K562 (cell line): Measurements from ENCODE around the gene UBE2L6. TPM values are rescaled to one million over a fixed set of nuclear protein-coding genes. Genes with fewer than 3 reads are reported as not detected.

Experiments used
- ARHGAP35 ChIP-seq: fragments of 450-650 bp; IDR thresholded peaks from 2 replicates; pipeline ENCODE4 v1.6.1; 2018; ENCODE audit not compliant: partially characterized antibody
- CEBPZ ChIP-seq: fragments of 150-350 bp; IDR thresholded peaks from 2 replicates; pipeline ENCODE4 v1.6.1; 2014; ENCODE audit warnings: low read depth, mild to moderate bottlenecking, low read length, borderline replicate concordance
- CUX1 ChIP-seq: fragments of 200-800 bp; sonication (Bioruptor generic); IDR thresholded peaks from 2 replicates; pipeline ENCODE4 v1.6.1; 2016; ENCODE audit warnings: missing genetic modification characterization, missing compliant biosample characterization
- CXXC5 ChIP-seq: fragments of 250-450 bp; sonication (Bioruptor Pico); IDR thresholded peaks from 2 replicates; pipeline ENCODE4 v1.8.0; 2022; ENCODE audit warnings: inconsistent platforms, mild to moderate bottlenecking, moderate library complexity
- DLX4 ChIP-seq: fragments of 250-450 bp; sonication (Bioruptor Pico); IDR thresholded peaks from 2 replicates; pipeline ENCODE4 v1.6.1; 2021; ENCODE audit warnings: mild to moderate bottlenecking
- ETV1 ChIP-seq: fragments of 450-650 bp; conservative IDR thresholded peaks from 2 replicates; pipeline ENCODE4 v1.6.1; 2016; ENCODE audit warnings: missing genetic modification characterization, control low read depth, low read depth, missing compliant biosample characterization
- KDM1A ChIP-seq, 2 experiments: fragments of 450-650 bp; IDR thresholded peaks; 2 replicates each; pipeline ENCODE4 v1.6.1; 2016; ENCODE audit warnings: mild to moderate bottlenecking in 2 of 2
- MAZ ChIP-seq, 2 experiments: fragments of 450-650 bp in 1 of 2; sonication (generic) in 1 of 2; formaldehyde crosslinking; IDR thresholded peaks in 1 of 2; conservative IDR thresholded peaks in 1 of 2; 2 replicates each; pipeline versions ENCODE4 v1.4.0 to v1.5.0; 2020; ENCODE audit warnings: mild to moderate bottlenecking in 1 of 2, missing genetic modification reagents in 1 of 2
- MCM7 ChIP-seq, 2 experiments: fragments of 450-650 bp; IDR thresholded peaks; 2 replicates each; pipeline ENCODE4 v1.6.1; 2016 to 2018
- POLR2G ChIP-seq: fragments of 200-400 bp; formaldehyde crosslinking; IDR thresholded peaks from 2 replicates; pipeline ENCODE4 v1.6.1; 2017; ENCODE audit warnings: low read depth, mild to moderate bottlenecking, antibody characterized with exemption, low read length, moderate library complexity
- RBM39 ChIP-seq: fragments of 200-400 bp; formaldehyde crosslinking; optimal IDR thresholded peaks from 2 replicates; pipeline ENCODE3; 2018; ENCODE audit warnings: low read depth, low read length
- RFX1 ChIP-seq: fragments of 450-650 bp; IDR thresholded peaks from 2 replicates; pipeline ENCODE4 v1.6.1; 2016; ENCODE audit warnings: mild to moderate bottlenecking, moderate library complexity
- SP2 ChIP-seq: IDR thresholded peaks from 2 replicates; pipeline ENCODE4 v1.6.1; 2011; ENCODE audit warnings: mild to moderate bottlenecking, low read depth, low read length, moderate library complexity; ENCODE audit not compliant: poor library complexity, severe bottlenecking; ENCODE audit errors: extremely low read depth
- XRCC4 ChIP-seq: IDR thresholded peaks from one replicate; pipeline ENCODE4 v1.6.1; 2011; ENCODE audit not compliant: insufficient read depth, insufficient read length; ENCODE audit errors: extremely low read depth
- XRCC5 ChIP-seq: fragments of 200-400 bp; formaldehyde crosslinking; IDR thresholded peaks from 2 replicates; pipeline ENCODE4 v1.6.1; 2017; ENCODE audit warnings: low read depth, mild to moderate bottlenecking, low read length
- ZBTB7A ChIP-seq: IDR thresholded peaks from 2 replicates; pipeline ENCODE4 v1.6.1; 2011; ENCODE audit warnings: low read depth, mild to moderate bottlenecking, low read length, moderate library complexity, borderline replicate concordance; ENCODE audit not compliant: control insufficient read depth
- ZFP36 ChIP-seq: fragments of 150-350 bp; IDR thresholded peaks from 2 replicates; pipeline ENCODE4 v1.6.1; 2018; ENCODE audit warnings: low read length, low read depth; ENCODE audit not compliant: partially characterized antibody
- ZNF124 ChIP-seq: sonication (generic); formaldehyde crosslinking; IDR thresholded peaks from 2 replicates; pipeline ENCODE4 v1.8.1; 2022; ENCODE audit warnings: missing genetic modification reagents
- polyA plus RNA-seq, 8 experiments: library from polyadenylated mRNA; depleted of rRNA in 4 of 8; stranded (reverse) in 5 of 8; unstranded in 3 of 8; fragments of >200 nt; fragmentation: Nextera tagmentation in 2 of 8; fragmentation: Illumina TruSeq in 1 of 8; extraction: Ambion mirVana in 2 of 8; extraction: Trizol in 1 of 8; gene quantifications; 2 replicates each; pipeline versions ENCODE4 v1.2.1 to v1.2.3, GENCODE V29; 2011 to 2014; ENCODE audit warnings: inconsistent platforms in 1 of 8, missing spikeins in 1 of 8
- total RNA-seq, 7 experiments: library from RNA; depleted of rRNA in 6 of 7; stranded (reverse); fragments of >200 nt in 6 of 7; fragmentation: Illumina TruSeq in 2 of 7; extraction: Trizol in 2 of 7; gene quantifications; 2 replicates each; pipeline versions ENCODE4 v1.2.1 to v1.2.3, GENCODE V29; 2011 to 2021; ENCODE audit warnings: low replicate concordance in 1 of 7

Gene UBE2L6
- total and polyA plus RNA-seq, 9 of the 15 experiments (the other 6 are each of a cell fraction or from before 2014, with no cell fraction given) = 5.9 to 24.9 (median 9.7) TPM

- TF ChIP-seq CEBPZ = no peak
- TF ChIP-seq XRCC5 = 0 out of 2 replicates have a peak, but pooled peaks have one; percentile 26
- TF ChIP-seq CXXC5 (CRISPR knock-in tag) = peak; percentile 78; the same call in 1 of the 2 replicates
- TF ChIP-seq ZNF124 (CRISPR knock-in tag) = no peak
- peak; percentile 99 for TF ChIP-seq SP2
- TF ChIP-seq XRCC4 = no peak
- TF ChIP-seq DLX4 = no peak
- TF ChIP-seq ARHGAP35 = no peak
- peak; percentile 90 for TF ChIP-seq ETV1 (tag)
- no peak for TF ChIP-seq ZFP36
- TF ChIP-seq MCM7 (IDR thresholded peaks at IDR 0.05) = no peak
- no peak for TF ChIP-seq CUX1 (CRISPR knock-in tag)
- no peak for TF ChIP-seq RBM39
- TF ChIP-seq ZBTB7A = no peak
- TF ChIP-seq RFX1 = no peak
- TF ChIP-seq POLR2G = peak; percentile 75
- TF ChIP-seq KDM1A (IDR thresholded peaks at IDR 0.05) = peak; percentile 85 to 86
- peak; percentile 9 to 37; a peak in 2 of 4 replicates for TF ChIP-seq MAZ (CRISPR knock-in tag; conservative IDR thresholded peaks at IDR 0.05 in 1 of 2, IDR thresholded peaks at IDR 0.05 in 1 of 2)
These were observed 36.6 kb downstream of the UBE2L6 start, which contains the start of gene TIMM10 (continued) for GRCh38 chr11:57530596-57531507.
